GM21526 (cell line): Measurements from ENCODE around the gene PLEKHA6.

ENCODE experiments used
- ATAC-seq: cut with Tn5 transposase; IDR thresholded peaks from one replicate; pipeline ENCODE4 v1.9.1; 2021; ENCODE audit warnings: moderate library complexity; ENCODE audit not compliant: unreplicated experiment, low FRiP score

PLEKHA6 gene

GRCh38 chr1:204171751-204172178, 188.0 kb downstream of the PLEKHA6 start:
- no peak for ATAC-seq

GRCh38 chr1:204170494-204171155, 189.1 kb downstream of the PLEKHA6 start:
- no peak for ATAC-seq

- no peak for ATAC-seq
Observed at GRCh38 chr1:204169858-204170257, 189.9 kb downstream of the PLEKHA6 start.
